ENCODE results near the gene KRT13. TPM values are rescaled to one million over a fixed set of nuclear protein-coding genes. Genes with fewer than 3 reads are reported as not detected.

The KRT13 gene
- total and polyA plus RNA-seq, 2 donors (not counting 1 experiment from before 2014, with no cell fraction given) = not detected

- no peaks in the 10 kb centered on the region for H3K36me3 ChIP-seq (ENCODE audit: control insufficient read depth, insufficient read depth, low read length)
- H3K79me2 ChIP-seq (ENCODE audit: control insufficient read depth, insufficient read depth, low read length) = no peaks in the 10 kb centered on the region
- DNase-seq (ENCODE audit: low read depth in 2 of 2) = no peak
Measured at GRCh38 chr17:41463746-41464145, 41.7 kb downstream of the KRT13 start.

GRCh38 chr17:41462705-41463104 is 42.7 kb downstream of the KRT13 start:
- Histone ChIP-seq H3K36me3 (ENCODE audit: control insufficient read depth, insufficient read depth, low read length) (no peaks in the 10 kb centered on the region), H3K9ac (ENCODE audit: insufficient read depth, low read length) (no peak overlapping the region), H3K4me2 (ENCODE audit: extremely low read depth, insufficient read depth, low read length) (no peak overlapping the region), H3K27ac (ENCODE audit: insufficient read depth, low read length) (no peak overlapping the region), H3K4me3 (replicated peaks in 1 of 4; ENCODE audit: control extremely low read depth in 1 of 4, insufficient read depth in 1 of 4, low read depth in 3 of 4, low read length in 4 of 4) (no peak overlapping the region), H3K79me2 (ENCODE audit: control insufficient read depth, insufficient read depth, low read length) (no peaks in the 10 kb centered on the region), H3K4me1 (ENCODE audit: control insufficient read depth, extremely low read depth, insufficient read depth, low read length) (peaks cover 4% of the 10 kb centered on the region), H3K27me3 (ENCODE audit: control insufficient read depth, insufficient read depth, low read length) (peaks cover 5% of the 10 kb centered on the region), H2AFZ (ENCODE audit: low read length) (no peak overlapping the region), H3K9me3 (ENCODE audit: control insufficient read depth, insufficient read depth, low read depth, low read length) (no peaks in the 10 kb centered on the region), H4K20me1 (ENCODE audit: control insufficient read depth, extremely low read depth, insufficient read depth, low read length) (no peaks in the 10 kb centered on the region)
- no peak for DNase-seq (ENCODE audit: low read depth in 2 of 2)
- TF ChIP-seq CTCF (conservative IDR thresholded peaks at IDR 0.05 in 1 of 2, IDR thresholded peaks at IDR 0.05 in 1 of 2; ENCODE audit: low read depth in 1 of 2, low read length in 2 of 2) (no peak), EZH2 (IDR thresholded peaks at IDR 0.05; ENCODE audit: low read length, missing control alignments) (no peak)

More at GRCh38 chr17:41463746-41464145, 41.7 kb downstream of the KRT13 start:
- no peak overlapping the region for H3K4me2 ChIP-seq (ENCODE audit: extremely low read depth, insufficient read depth, low read length)
- H3K9me3 ChIP-seq (ENCODE audit: control insufficient read depth, insufficient read depth, low read depth, low read length) = no peaks in the 10 kb centered on the region
- TF ChIP-seq CTCF (conservative IDR thresholded peaks at IDR 0.05 in 1 of 2, IDR thresholded peaks at IDR 0.05 in 1 of 2; ENCODE audit: low read depth in 1 of 2, low read length in 2 of 2) (no peak), EZH2 (IDR thresholded peaks at IDR 0.05; ENCODE audit: low read length, missing control alignments) (no peak)
- no peak overlapping the region for H3K4me3 ChIP-seq (replicated peaks in 1 of 4; ENCODE audit: control extremely low read depth in 1 of 4, insufficient read depth in 1 of 4, low read depth in 3 of 4, low read length in 4 of 4)
- peaks cover 4% of the 10 kb centered on the region for H3K4me1 ChIP-seq (ENCODE audit: control insufficient read depth, extremely low read depth, insufficient read depth, low read length)
- peaks cover 8% of the 10 kb centered on the region for H3K27me3 ChIP-seq (ENCODE audit: control insufficient read depth, insufficient read depth, low read length)
- H4K20me1 ChIP-seq (ENCODE audit: control insufficient read depth, extremely low read depth, insufficient read depth, low read length) = no peaks in the 10 kb centered on the region
- H3K27ac ChIP-seq (ENCODE audit: insufficient read depth, low read length) = no peak overlapping the region
- no peak overlapping the region for H2AFZ ChIP-seq (ENCODE audit: low read length)
- H3K9ac ChIP-seq (ENCODE audit: insufficient read depth, low read length) = no peak overlapping the region

GRCh38 chr17:41457676-41458075 is 47.7 kb downstream of the KRT13 start:
- H3K9me3 ChIP-seq (ENCODE audit: control insufficient read depth, insufficient read depth, low read depth, low read length) = no peaks in the 10 kb centered on the region
- no peak overlapping the region for H2AFZ ChIP-seq (ENCODE audit: low read length)
- no peaks in the 10 kb centered on the region for H3K79me2 ChIP-seq (ENCODE audit: control insufficient read depth, insufficient read depth, low read length)
- no peak overlapping the region for H3K9ac ChIP-seq (ENCODE audit: insufficient read depth, low read length)
- TF ChIP-seq EZH2 (IDR thresholded peaks at IDR 0.05; ENCODE audit: low read length, missing control alignments) (no peak), CTCF (conservative IDR thresholded peaks at IDR 0.05 in 1 of 2, IDR thresholded peaks at IDR 0.05 in 1 of 2; ENCODE audit: low read depth in 1 of 2, low read length in 2 of 2) (no peak)
- H3K36me3 ChIP-seq (ENCODE audit: control insufficient read depth, insufficient read depth, low read length) = no peaks in the 10 kb centered on the region
- H4K20me1 ChIP-seq (ENCODE audit: control insufficient read depth, extremely low read depth, insufficient read depth, low read length) = no peaks in the 10 kb centered on the region
- peaks cover 2% of the 10 kb centered on the region for H3K27me3 ChIP-seq (ENCODE audit: control insufficient read depth, insufficient read depth, low read length)
- H3K4me1 ChIP-seq (ENCODE audit: control insufficient read depth, extremely low read depth, insufficient read depth, low read length) = no peaks in the 10 kb centered on the region
- no peak overlapping the region for H3K4me2 ChIP-seq (ENCODE audit: extremely low read depth, insufficient read depth, low read length)
- DNase-seq (ENCODE audit: low read depth in 2 of 2) = no peak
- no peak overlapping the region for H3K4me3 ChIP-seq (replicated peaks in 1 of 4; ENCODE audit: control extremely low read depth in 1 of 4, insufficient read depth in 1 of 4, low read depth in 3 of 4, low read length in 4 of 4)
- no peak overlapping the region for H3K27ac ChIP-seq (ENCODE audit: insufficient read depth, low read length)

All from fibroblast of lung (primary cell).